ENCODE measurements around the gene GBP3.
"Not testable (repeated sequence)": the region's sequence is repeated elsewhere in the genome, so short reads cannot be mapped to it uniquely, and the experiment has no call there.

The GBP3 gene, protein sequence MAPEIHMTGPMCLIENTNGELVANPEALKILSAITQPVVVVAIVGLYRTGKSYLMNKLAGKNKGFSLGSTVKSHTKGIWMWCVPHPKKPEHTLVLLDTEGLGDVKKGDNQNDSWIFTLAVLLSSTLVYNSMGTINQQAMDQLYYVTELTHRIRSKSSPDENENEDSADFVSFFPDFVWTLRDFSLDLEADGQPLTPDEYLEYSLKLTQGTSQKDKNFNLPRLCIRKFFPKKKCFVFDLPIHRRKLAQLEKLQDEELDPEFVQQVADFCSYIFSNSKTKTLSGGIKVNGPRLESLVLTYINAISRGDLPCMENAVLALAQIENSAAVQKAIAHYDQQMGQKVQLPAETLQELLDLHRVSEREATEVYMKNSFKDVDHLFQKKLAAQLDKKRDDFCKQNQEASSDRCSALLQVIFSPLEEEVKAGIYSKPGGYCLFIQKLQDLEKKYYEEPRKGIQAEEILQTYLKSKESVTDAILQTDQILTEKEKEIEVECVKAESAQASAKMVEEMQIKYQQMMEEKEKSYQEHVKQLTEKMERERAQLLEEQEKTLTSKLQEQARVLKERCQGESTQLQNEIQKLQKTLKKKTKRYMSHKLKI

GRCh38 chr1:89022167-89022959, at the start of gene GBP3:
GBP3 (minus strand) TSS chr1:89022866; CDS start chr1:89020721, 2,145 bp downstream.
- no peaks in the 10 kb centered on the region for H3K27me3 Mint-ChIP-seq
- peaks cover 64% of the 10 kb centered on the region for H3K4me1 Mint-ChIP-seq (ENCODE audit: low read depth)
- H3K4me3 Mint-ChIP-seq: peak within 1 kb of the TSS; percentile 93
- H3K27ac Mint-ChIP-seq: peak within 1 kb of the TSS; percentile 92
- H3K36me3 Mint-ChIP-seq (ENCODE audit: low read depth): peaks cover 33% of the 10 kb centered on the region
- peaks cover 9% of the 10 kb centered on the region for H3K9me3 Mint-ChIP-seq

- Mint-ChIP-seq H3K9me3 (peaks cover 8% of the 10 kb centered on the region), H3K4me3 (peak overlapping the region; percentile 84)
Observed at GRCh38 chr1:89070509-89070908, 47.8 kb upstream of the GBP3 start.

GRCh38 chr1:89069951-89070350, 47.3 kb upstream of the GBP3 start:
- H3K27ac Mint-ChIP-seq: peak overlapping the region; percentile 91
- H3K27me3 Mint-ChIP-seq: no peaks in the 10 kb centered on the region
- H3K4me1 Mint-ChIP-seq (ENCODE audit: low read depth): peaks cover 38% of the 10 kb centered on the region
- H3K9me3 Mint-ChIP-seq: peaks cover 8% of the 10 kb centered on the region
- H3K36me3 Mint-ChIP-seq (ENCODE audit: low read depth): peaks cover 9% of the 10 kb centered on the region
- H3K4me3 Mint-ChIP-seq: peak overlapping the region; percentile 84

More at GRCh38 chr1:89070509-89070908, 47.8 kb upstream of the GBP3 start:
- H3K4me1 Mint-ChIP-seq (ENCODE audit: low read depth): peaks cover 33% of the 10 kb centered on the region
- peak overlapping the region; percentile 91 for H3K27ac Mint-ChIP-seq
- H3K27me3 Mint-ChIP-seq: no peaks in the 10 kb centered on the region
- H3K36me3 Mint-ChIP-seq (ENCODE audit: low read depth): peaks cover 9% of the 10 kb centered on the region

GRCh38 chr1:89068291-89068690, 45.6 kb upstream of the GBP3 start:
- Mint-ChIP-seq H3K27ac (peak overlapping the region; percentile 9), H3K4me3 (no peak overlapping the region), H3K4me1 (ENCODE audit: low read depth) (peaks cover 46% of the 10 kb centered on the region)

DNA sequence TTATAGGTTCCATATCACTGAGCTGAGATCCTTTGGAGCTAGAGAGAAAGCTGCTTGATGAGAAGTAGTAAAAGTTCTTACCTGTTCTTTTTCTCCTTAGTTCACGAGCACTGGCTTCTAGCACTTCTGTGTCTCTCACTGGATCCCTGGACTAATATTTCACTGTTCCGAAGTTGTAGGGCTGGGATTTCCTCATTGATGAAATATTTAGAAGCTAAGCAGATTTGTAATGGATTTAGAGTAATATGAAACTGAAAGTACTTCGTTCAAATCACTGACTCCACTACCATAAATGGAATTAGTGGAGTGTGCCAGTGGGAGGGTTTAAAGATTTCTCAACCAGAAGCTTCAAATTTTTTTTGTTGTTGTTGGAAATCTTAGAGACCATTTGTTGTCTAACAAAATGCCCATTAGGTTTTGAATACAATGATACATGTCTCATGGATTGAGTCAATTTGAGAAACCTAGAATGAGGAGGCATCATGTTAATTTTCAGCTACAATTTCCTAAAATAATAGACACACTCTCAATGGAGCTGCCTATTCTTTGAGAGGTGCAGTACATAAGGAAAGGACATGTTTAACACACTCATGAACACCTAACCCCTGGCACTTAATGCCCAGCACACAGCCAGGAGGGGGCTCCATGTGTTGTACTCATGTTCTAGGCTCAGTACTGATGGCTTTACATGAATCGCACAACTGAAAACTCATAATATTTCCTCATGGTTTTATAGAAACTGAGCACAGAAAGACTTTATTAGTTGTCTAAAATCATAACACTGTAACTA, 42.6 kb upstream of the GBP3 start, which contains the start of gene GBP1:
TSS of gene GBP1 (minus strand) at position 130 of the 790 bp plus-strand sequence. CDS start 1,974 bp downstream, outside the sequence.
- H3K9me3 Mint-ChIP-seq: no peaks in the 10 kb centered on the region
- peak within 1 kb of the TSS; percentile 91 for H3K27ac Mint-ChIP-seq
- H3K36me3 Mint-ChIP-seq (ENCODE audit: low read depth): peaks cover 32% of the 10 kb centered on the region
- peak within 1 kb of the TSS; percentile 93 for H3K4me3 Mint-ChIP-seq
- H3K27me3 Mint-ChIP-seq: no peaks in the 10 kb centered on the region
- H3K4me1 Mint-ChIP-seq (ENCODE audit: low read depth): peaks cover 69% of the 10 kb centered on the region

More at GRCh38 chr1:89068291-89068690, 45.6 kb upstream of the GBP3 start:
- Mint-ChIP-seq H3K36me3 (ENCODE audit: low read depth) (peaks cover 14% of the 10 kb centered on the region), H3K27me3 (no peaks in the 10 kb centered on the region), H3K9me3 (peaks cover 8% of the 10 kb centered on the region)

GRCh38 chr1:89064632-89065031, 42.0 kb upstream of the GBP3 start:
- Mint-ChIP-seq H3K4me1 (ENCODE audit: low read depth) (peaks cover 65% of the 10 kb centered on the region), H3K27me3 (no peaks in the 10 kb centered on the region), H3K36me3 (ENCODE audit: low read depth) (peaks cover 35% of the 10 kb centered on the region), H3K4me3 (peak overlapping the region; percentile 93), H3K9me3 (no peaks in the 10 kb centered on the region), H3K27ac (peak overlapping the region; percentile 91)

DNA sequence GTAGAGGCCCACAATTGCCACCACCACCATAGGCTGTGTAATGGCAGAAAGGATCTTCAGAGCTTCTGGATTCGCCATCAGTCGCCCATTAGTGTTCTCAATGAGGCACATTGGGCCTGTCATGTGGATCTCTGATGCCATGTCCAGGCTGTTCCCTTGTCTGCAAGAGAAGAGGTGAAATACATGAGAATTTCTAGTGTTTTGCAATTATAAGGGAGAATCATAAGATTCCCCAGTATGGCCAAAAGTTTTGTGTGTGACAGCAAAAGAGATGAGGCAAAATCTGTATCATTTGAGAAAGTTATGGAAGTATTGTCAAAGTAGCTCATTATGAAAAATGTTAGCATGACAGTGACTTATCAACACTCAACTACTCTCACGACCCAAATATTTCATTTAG, 40.4 kb upstream of the GBP3 start:
- Mint-ChIP-seq H3K27ac (peak overlapping the region; percentile 56), H3K4me1 (ENCODE audit: low read depth) (peaks cover 54% of the 10 kb centered on the region), H3K36me3 (ENCODE audit: low read depth) (peaks cover 49% of the 10 kb centered on the region)

DNA sequence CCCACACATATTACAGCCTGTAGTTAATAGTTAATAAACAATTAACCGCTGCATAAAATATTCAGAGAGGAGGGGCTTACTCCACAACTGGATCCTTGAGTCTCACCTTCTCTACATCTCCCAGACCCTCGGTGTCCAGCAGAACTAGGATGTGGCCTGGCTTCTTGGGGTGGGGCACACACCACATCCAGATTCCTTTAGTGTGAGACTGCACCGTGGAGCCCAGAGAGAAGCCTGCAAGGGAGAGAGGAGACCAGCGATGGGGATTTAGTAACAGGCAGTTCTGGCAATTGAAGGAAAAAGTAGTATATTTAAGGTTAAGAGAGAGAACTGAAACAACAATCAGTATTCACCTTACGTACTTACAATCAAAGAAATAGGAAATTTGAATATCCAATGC, 37.4 kb upstream of the GBP3 start:
- Mint-ChIP-seq H3K36me3 (ENCODE audit: low read depth) (peaks cover 77% of the 10 kb centered on the region), H3K27ac (no peak overlapping the region), H3K9me3 (no peaks in the 10 kb centered on the region), H3K27me3 (no peaks in the 10 kb centered on the region), H3K4me1 (ENCODE audit: low read depth) (peaks cover 40% of the 10 kb centered on the region), H3K4me3 (peak overlapping the region; percentile 35)

More for the DNA sequence above, 40.4 kb upstream of the GBP3 start:
- H3K9me3 Mint-ChIP-seq: no peaks in the 10 kb centered on the region
- no peaks in the 10 kb centered on the region for H3K27me3 Mint-ChIP-seq
- H3K4me3 Mint-ChIP-seq: peak overlapping the region; percentile 93

DNA sequence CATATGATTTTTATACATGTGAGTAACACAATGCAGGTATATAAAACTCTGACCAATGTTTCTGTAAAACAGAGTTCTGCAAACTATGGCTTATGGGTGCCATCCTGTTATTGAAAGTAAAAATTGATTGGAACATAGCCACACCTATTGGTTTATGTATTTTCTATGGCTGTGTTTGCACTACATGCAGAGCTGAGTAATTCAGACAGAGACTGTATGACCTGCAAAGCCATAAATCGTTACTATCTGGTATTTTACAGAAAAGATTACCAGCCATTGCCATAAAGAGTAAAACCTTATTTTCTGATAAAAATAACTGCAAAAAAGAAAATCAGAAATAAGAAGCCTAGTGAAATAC, 29.3 kb upstream of the GBP3 start:
- Mint-ChIP-seq H3K27me3 (no peaks in the 10 kb centered on the region), H3K4me3 (no peak overlapping the region), H3K4me1 (ENCODE audit: low read depth) (no peaks in the 10 kb centered on the region), H3K9me3 (no peaks in the 10 kb centered on the region), H3K36me3 (ENCODE audit: low read depth) (peaks cover 82% of the 10 kb centered on the region), H3K27ac (no peak overlapping the region)

GRCh38 chr1:89051300-89051954, 28.8 kb upstream of the GBP3 start:
- Mint-ChIP-seq H3K9me3 (no peaks in the 10 kb centered on the region), H3K4me1 (ENCODE audit: low read depth) (no peaks in the 10 kb centered on the region), H3K27me3 (no peaks in the 10 kb centered on the region), H3K4me3 (no peak overlapping the region), H3K36me3 (ENCODE audit: low read depth) (peaks cover 78% of the 10 kb centered on the region), H3K27ac (no peak overlapping the region)

DNA sequence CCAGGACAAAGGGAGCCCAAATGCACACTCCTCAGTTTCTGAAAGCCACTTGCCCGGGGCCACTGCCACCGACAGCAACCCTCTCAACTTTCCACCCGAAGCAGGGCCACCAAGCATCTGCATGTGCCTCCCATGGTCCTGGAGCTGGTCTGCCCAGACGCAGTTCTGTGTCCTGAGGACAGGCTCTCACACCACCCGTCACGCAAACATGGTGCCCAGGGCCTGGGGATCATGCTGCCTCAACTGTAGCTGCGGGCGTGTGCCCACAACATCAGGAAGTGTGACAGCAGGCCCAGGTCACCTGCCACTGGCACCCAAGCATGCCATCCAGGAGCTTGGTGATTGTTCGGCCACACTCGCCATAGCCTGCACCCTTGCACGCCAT, 28.0 kb upstream of the GBP3 start:
- no peaks in the 10 kb centered on the region for H3K27me3 Mint-ChIP-seq
- peaks cover 70% of the 10 kb centered on the region for H3K36me3 Mint-ChIP-seq (ENCODE audit: low read depth)
- no peaks in the 10 kb centered on the region for H3K4me1 Mint-ChIP-seq (ENCODE audit: low read depth)
- H3K9me3 Mint-ChIP-seq: no peaks in the 10 kb centered on the region
- H3K27ac Mint-ChIP-seq: no peak overlapping the region
- H3K4me3 Mint-ChIP-seq: no peak overlapping the region

GRCh38 chr1:89049901-89050648, 27.4 kb upstream of the GBP3 start:
- not testable (repeated sequence) for H3K9me3 Mint-ChIP-seq; H3K27ac Mint-ChIP-seq; H3K4me3 Mint-ChIP-seq; H3K4me1 Mint-ChIP-seq (ENCODE audit: low read depth); H3K27me3 Mint-ChIP-seq
- H3K36me3 Mint-ChIP-seq (ENCODE audit: low read depth): peaks cover 65% of the 10 kb centered on the region

DNA sequence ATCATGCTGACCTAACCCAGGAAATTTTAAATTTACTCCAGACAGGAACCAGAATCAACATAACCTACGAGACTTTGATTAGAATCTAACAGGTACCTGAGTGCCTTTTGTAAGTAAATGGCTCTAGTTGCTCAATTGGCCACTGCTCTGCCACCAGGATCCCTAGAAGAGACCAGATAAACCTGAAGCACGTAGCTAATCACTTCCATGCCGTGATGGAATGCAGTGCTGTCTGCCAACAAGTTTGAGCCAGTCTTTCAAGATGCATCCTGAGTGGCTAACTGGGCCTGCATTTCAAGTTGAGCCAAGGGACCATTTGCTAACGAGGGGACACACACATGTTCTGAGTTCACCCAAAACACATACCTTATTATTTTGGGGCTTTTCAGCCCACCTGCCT, 26.5 kb upstream of the GBP3 start:
- not testable (repeated sequence) for H3K27ac Mint-ChIP-seq, H3K4me3 Mint-ChIP-seq

More for the DNA sequence above, 26.5 kb upstream of the GBP3 start:
- peaks cover 58% of the 10 kb centered on the region for H3K36me3 Mint-ChIP-seq (ENCODE audit: low read depth)
- not testable (repeated sequence) for H3K4me1 Mint-ChIP-seq (ENCODE audit: low read depth); H3K27me3 Mint-ChIP-seq; H3K9me3 Mint-ChIP-seq

Data from stimulated activated naive CD8-positive, alpha-beta T cell treated with anti-CD3 and anti-CD28 coated beads, Interleukin-15, Interleukin-2, amounts not matched to agents 100 ng/mL and 50 ng/mL, for 24 hours (primary cell).